GM21390 (cell line): ENCODE data around the gene KLHDC8B.

Experiments used
- ATAC-seq: cut with Tn5 transposase; IDR thresholded peaks from one replicate; pipeline ENCODE4 v1.9.1; 2021; ENCODE audit not compliant: unreplicated experiment

KLHDC8B gene

GRCh38 chr3:49171119-49171774 is at the start of gene KLHDC8B:
Gene KLHDC8B, plus strand, starts transcription at chr3:49171598. Its CDS starts 1,172 bp downstream, at chr3:49172770.
- peak; percentile 69 for ATAC-seq

DNA sequence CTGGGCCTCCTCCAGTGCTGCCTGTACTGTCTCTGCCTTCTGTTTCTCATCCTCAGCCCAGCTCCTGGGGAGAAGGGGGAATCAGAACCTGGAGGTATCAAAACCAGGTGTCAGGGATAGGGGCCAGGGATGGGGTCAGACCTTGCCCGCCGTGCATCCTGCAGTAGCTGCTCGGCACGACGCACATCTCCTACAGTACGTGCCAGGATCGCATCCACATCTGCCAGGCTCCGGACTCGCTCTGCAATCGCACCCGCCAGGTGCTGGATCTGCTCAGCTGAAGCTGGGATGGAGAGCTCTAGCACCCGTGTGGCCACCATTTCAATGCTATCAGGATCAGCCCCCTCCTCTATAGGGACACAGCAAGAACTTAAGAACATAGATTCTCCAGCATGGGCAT is 49.4 kb upstream of the KLHDC8B start:
- no peak for ATAC-seq

DNA sequence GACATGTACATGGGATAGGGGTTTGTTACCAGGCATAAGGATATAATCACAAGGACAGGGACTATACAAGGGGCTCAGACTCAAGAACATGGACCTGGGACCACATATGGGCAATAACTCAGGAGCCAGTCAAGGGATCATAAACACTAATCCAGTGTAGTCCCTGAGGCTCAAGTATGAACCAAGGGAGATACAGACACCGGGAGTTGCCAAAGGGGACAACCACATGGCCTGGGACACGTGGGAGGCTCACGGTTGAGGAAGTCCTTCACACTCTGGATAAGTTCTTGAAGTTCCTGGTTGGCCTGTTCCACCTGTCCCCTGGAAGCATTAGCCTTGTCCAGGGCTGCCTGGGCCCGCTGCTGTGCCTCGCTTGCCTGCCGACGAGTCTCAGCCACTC is 48.9 kb upstream of the KLHDC8B start:
- ATAC-seq: no peak

DNA sequence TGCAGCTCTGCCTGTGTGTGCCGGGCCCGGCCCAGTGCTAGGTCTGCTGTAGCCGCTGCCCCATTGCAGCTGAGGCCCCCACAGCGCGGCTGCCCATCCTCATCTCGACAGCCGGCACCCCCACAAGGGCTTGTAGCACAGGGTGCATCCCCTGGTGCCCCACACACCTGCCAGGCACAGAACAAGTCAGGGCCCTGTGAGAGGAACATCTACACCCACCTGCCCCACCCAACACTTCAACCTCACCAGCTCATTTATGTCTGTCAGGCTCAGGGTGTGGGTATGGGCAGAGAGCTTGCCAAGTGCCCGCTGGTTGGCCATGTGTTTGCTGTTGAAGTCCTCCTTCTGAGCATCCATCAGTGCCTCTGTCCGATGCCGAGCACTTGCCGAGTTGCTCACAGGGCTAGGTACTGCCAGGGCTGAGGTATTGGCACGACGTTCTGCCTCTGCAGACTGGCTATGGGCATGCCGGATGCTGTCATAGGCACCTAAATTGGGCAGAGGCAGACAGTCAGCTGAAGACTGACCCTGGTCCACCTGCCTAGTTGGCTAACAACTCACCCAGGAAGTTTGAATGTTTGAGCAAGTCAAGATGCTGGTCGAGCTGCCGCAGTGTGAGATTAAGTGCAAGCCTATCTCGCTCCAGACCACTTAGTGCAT is 48.4 kb upstream of the KLHDC8B start:
- no peak for ATAC-seq

DNA sequence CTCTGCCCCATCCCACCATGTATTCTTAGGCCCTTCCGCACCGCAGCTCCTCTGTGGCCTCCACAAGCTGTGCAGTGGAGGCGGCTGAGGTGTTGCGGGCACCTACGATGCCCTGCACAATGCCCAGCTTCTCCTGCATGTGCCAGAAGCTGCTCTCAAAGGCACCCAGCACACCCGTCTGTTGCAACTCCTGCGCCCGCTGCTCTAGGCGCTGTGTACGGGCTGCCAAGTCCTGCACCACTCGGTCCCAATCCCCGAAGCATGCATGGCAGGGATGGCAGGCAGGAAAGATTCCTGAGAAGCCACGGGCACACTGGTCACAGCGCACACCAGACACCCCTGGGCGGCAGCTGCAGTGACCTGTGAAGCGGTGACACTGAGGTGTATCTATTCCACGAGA is 47.7 kb upstream of the KLHDC8B start:
- ATAC-seq: no peak

DNA sequence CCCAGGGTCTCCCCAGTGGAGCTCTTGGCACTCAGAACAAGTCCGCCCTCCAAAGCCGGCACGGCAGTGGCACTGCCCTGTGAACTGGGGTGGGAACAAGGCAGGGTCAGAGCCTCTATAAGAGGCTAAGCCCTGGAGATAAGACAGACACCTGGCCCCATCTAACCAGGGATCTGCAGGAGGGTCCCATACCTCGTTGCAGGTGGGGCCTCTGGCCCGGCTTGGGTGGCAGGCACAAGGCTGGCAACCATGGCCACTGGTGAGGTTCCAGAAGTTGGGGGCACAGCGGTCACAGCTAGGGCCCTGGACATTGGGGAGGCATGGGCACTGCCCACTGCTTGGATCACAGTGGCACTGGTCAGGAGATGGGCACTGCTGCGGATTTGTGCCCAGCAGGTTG is 47.2 kb upstream of the KLHDC8B start:
- no peak for ATAC-seq

- no peak for ATAC-seq
Measured at GRCh38 chr3:49124991-49125670, 46.3 kb upstream of the KLHDC8B start.

GRCh38 chr3:49131040-49131439 is 40.4 kb upstream of the KLHDC8B start:
- ATAC-seq: no peak

DNA sequence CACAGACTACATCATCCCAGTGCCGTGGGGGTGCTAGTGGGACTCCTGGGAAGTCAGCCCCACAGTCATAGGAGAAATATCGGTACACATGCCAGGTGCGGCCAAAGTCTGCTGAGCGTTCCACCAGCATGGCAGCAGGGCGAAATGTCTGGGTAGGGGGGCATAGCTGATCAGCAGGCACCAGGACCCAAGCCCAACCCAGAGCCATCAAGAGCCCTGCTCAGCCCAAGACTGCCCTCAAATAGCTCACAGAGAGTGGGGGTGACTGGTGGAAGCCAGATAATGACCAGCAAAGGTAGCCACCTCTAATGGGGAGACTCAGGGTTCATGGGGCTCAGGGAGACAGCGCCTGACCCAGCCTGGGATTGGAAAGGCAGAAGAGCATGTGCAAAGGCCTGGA is 39.8 kb upstream of the KLHDC8B start:
- ATAC-seq: no peak

GRCh38 chr3:49132073-49132436 is 39.3 kb upstream of the KLHDC8B start:
- ATAC-seq: no peak

DNA sequence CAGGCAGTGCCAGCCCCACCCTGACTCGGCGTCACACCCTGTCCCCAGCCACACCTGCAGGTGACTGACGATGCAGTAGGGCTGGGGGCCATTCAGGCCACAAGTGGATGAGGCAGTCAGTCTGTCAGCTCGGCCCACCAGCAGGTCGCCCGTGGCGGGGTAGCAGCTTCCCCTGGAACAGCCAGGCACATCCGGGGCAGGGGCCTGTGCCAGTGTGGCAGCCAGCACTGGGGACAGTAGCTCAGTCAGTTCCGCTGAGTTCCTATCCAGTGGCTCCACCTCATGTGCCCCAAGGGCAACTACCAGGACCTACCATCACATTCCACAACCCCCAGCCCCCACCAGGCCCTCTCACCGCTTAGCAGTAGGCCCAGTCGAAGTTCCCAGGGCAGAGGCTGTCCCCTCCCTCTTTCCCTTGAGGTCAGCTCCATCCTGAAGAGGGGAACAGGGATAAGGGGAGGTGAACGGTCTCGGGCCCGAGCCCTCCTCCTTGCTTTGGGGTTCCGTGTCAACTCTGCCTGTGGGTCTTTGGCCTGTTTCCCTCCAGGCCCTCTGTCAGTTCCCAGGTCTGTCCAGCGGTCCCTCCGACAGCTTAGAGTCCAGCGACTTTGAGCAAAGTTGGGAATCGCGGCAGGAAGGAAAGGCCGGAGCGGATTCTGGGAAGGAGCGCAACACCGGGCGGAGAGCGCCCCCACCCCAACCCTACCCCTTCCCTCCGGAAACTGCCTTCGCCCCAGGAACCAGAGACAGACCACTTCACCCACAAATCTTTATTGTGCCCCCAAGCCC is 38.8 kb upstream of the KLHDC8B start, which contains the start of gene LAMB2:
Gene LAMB2 (minus strand): TSS at position 614 of the 789 bp plus-strand sequence. CDS start 183 bp downstream, at position 431.
- ATAC-seq: no peak

GRCh38 chr3:49133226-49133951 is 38.0 kb upstream of the KLHDC8B start:
- ATAC-seq: no peak

GRCh38 chr3:49134471-49135265 is 36.7 kb upstream of the KLHDC8B start:
- ATAC-seq: no peak

DNA sequence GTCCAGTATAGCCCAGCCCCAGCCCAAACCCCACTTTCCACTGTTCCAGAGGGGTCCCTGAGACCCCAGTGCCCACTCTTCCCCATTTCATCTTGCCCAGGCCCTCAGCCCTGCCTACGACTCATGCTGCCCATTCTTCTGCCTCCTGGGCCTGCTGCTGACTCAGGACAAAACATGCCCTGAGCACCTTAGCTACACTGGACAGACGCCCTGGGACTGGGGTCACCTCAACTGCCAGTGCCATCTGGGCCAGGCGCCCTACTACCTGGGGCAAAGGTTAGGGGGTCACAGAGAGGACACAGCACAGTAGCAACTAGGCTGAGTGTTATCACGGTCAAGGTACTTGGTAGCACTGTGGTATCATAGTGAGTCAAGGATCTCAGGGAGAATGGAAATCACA is 35.9 kb upstream of the KLHDC8B start:
- ATAC-seq: no peak

DNA sequence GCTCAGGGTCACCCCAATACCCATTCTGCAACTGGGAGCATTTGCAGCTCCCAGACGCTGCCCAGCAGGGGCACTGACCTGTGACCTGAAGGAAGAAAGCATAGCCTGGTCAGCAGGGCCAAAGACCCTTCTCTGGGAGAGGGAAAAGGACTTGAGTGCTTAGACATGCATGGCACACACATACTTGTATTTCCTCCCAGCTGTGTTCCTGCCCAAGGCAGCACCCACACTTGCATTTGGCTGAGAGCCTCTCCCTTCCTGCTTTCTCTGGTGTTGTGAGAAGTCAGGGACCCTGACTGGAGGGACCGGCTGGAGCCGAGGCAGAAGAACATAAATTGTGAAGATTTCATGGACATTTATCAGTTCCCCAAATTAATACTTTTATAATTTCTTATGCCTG is 31.3 kb upstream of the KLHDC8B start:
- no peak for ATAC-seq

- no peak for ATAC-seq
Measured at GRCh38 chr3:49148159-49148558, 23.2 kb upstream of the KLHDC8B start.

DNA sequence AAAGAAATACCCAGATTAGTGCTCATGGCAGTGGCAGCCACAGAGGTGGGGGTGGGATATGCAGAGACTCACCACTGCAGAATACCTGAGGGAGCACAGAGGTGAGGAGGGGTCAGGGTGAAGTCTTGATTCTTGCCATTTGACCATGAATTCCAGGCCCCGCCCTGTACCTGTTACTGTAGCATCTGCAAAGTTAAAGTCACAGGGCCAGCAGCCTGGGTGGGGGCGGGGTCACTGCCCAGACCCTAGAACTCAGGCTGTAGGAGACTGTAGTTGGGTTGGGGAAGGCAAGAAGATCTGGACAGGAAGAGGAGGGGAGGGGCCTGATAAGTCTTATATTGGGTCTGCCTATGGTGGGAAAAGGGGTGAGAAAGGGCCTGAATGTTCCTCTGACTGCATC is 19.8 kb upstream of the KLHDC8B start:
- ATAC-seq: no peak

DNA sequence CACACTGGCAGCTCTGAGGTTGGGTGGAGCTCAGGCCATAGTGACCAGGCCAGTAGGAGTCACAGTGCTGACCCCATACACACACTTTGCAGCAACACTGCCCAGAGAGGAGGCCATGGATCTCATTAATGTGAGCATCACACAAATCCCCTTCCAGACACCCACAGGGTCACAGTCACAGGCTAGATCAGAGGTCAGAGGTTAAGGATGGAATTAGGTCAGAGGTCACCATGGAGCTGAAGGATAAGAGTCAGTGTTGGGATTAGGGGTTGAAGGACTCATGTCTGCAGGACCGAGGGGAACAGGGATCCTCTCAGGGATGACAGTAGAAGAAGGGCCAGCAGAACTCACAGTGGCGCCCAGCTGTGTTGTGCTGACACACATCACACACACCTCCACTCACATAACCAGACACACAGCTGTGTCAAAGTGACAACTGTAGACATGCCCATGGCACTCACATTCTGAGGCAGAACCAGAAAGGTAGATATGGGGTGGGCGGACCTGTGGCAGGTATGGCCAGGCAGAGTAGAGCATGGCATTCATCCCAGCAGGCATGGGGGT is 18.0 kb upstream of the KLHDC8B start:
- no peak for ATAC-seq

GRCh38 chr3:49157289-49157688 is 14.1 kb upstream of the KLHDC8B start:
- no peak for ATAC-seq
